ENCODE measurements around the gene ATF7. TPM values are rescaled to one million over a fixed set of nuclear protein-coding genes. Genes with fewer than 3 reads are reported as not detected.

Gene ATF7
- total and polyA plus RNA-seq, 2 donors (not counting 3 experiments of a cell fraction or from before 2014, with no cell fraction given): 36.0 to 68.5 TPM

GRCh38 chr12:53482626-53483168 lies 143.5 kb downstream of the ATF7 start:
- Histone ChIP-seq H4K20me1 (replicated peaks; ENCODE audit: control insufficient read depth, extremely low read depth, insufficient read depth, low read length) (no peaks in the 10 kb centered on the region), H2AFZ (ENCODE audit: low read depth, low read length) (no peak overlapping the region), H3K9me3 (replicated peaks; ENCODE audit: control insufficient read depth, insufficient read depth, low read length) (no peaks in the 10 kb centered on the region), H3K36me3 (ENCODE audit: control insufficient read depth in 2 of 2, extremely low read depth in 1 of 2, insufficient read depth in 2 of 2, low read length in 2 of 2) (peaks cover 28 to 63% of the 10 kb centered on the region in 2 experiments), H3K4me2 (ENCODE audit: insufficient read depth, low read length) (no peak overlapping the region), H3K4me1 (ENCODE audit: control insufficient read depth, extremely low read depth, insufficient read depth, low read length) (no peaks in the 10 kb centered on the region), H3K79me2 (ENCODE audit: control insufficient read depth, insufficient read depth, low read length) (peaks cover 2% of the 10 kb centered on the region), H3K4me3 (replicated peaks in 1 of 3; ENCODE audit: insufficient read depth in 1 of 3, low read depth in 1 of 3, low read length in 3 of 3) (no peak overlapping the region), H3K9me1 (replicated peaks; ENCODE audit: control insufficient read depth, extremely low read depth, insufficient read depth, low read length) (no peaks in the 10 kb centered on the region), H3K27me3 (ENCODE audit: control insufficient read depth in 2 of 2, insufficient read depth in 2 of 2, low read length in 2 of 2) (no peaks in the 10 kb centered on the region), H3K27ac (ENCODE audit: insufficient read depth, low read depth, low read length) (no peak overlapping the region), H3K9ac (replicated peaks; ENCODE audit: extremely low read depth, insufficient read depth, low read length) (no peak overlapping the region)
- POLR2A ChIA-PET: interaction anchor here (1.9 kb wide), 1 partner anchor 18 kb away, joined by 8 read pairs; the partner anchor contains the start of gene TARBP2
- intact Hi-C loops (cut with micrococcal nuclease) (loop anchor here (2.0 kb wide), 1 partner anchor 26 kb away; no protein-coding TSS in a partner anchor), dilution Hi-C loops (cut with MboI; ENCODE audit: extremely low pct_ligation_motif_present, low sequenced_read_pairs) (no loop called here)
- BruUV-seq (replicated peaks): no TSS peak
- FAIRE-seq (no peak), DNase-seq (ENCODE audit: low read depth, low spot score) (no peak)
- TF ChIP-seq EZH2 (IDR thresholded peaks at IDR 0.05; ENCODE audit: borderline replicate concordance, low read depth, low read length, severe bottlenecking) (no peak), JUN (IDR thresholded peaks at IDR 0.05; ENCODE audit: borderline replicate concordance, insufficient read depth, insufficient read length, low read depth) (no peak), MAX (IDR thresholded peaks at IDR 0.05; ENCODE audit: insufficient read depth, insufficient read length) (no peak), FOS (IDR thresholded peaks at IDR 0.05; ENCODE audit: borderline replicate concordance, insufficient read depth, low read length) (no peak), CTCF (IDR thresholded peaks at IDR 0.05; ENCODE audit: extremely low read depth in 1 of 2, insufficient read depth in 1 of 2, low read depth in 1 of 2, low read length in 2 of 2) (no peak), MYC (IDR thresholded peaks at IDR 0.05; ENCODE audit: low read depth, low read length) (no peak), POLR2AphosphoS5 (IDR thresholded peaks at IDR 0.05; ENCODE audit: insufficient read depth, low read depth, low read length) (no peak), POLR2A (IDR thresholded peaks at IDR 0.05; ENCODE audit: low read depth, low read length) (no peak), GATA2 (IDR thresholded peaks at IDR 0.05; ENCODE audit: insufficient read depth, insufficient read length, low read depth, low read length) (no peak)
- CTCF ChIA-PET: interaction anchor here (0.9 to 3.6 kb wide), 7 partner anchors 10 to 156 kb away, joined by 3 to 32 read pairs (median 6); no protein-coding TSS in a partner anchor
